Small intestine (tissue), 7 donors: ENCODE results near the gene COL23A1. TPM values are rescaled to one million over a fixed set of nuclear protein-coding genes. Genes with fewer than 3 reads are reported as not detected.

Experiments used
- DNase-seq, 2 donors: peaks; one replicate each; pipeline versions ENCODE4 v3.0.0 to v3.0.0-alpha.2; 2013
- FAIRE-seq: peaks from 2 replicates; lab custom pipeline; 2012; peaks lifted over from hg19 to GRCh38; lab: Jason Lieb, UNC
- H3K27ac ChIP-seq, 3 donors: one replicate each; pipeline ENCODE4 v1.5.1; 2013; ENCODE audit warnings: low read length in 2 of 3, mild to moderate bottlenecking in 2 of 3, control low read depth in 1 of 3, inconsistent platforms in 1 of 3, low read depth in 1 of 3, moderate library complexity in 1 of 3
- H3K27me3 ChIP-seq, 3 donors: one replicate each; pipeline ENCODE4 v1.6.1; 2013; ENCODE audit warnings: low read length in 3 of 3, inconsistent platforms in 1 of 3; ENCODE audit not compliant: control insufficient read depth in 3 of 3, insufficient read depth in 3 of 3
- H3K36me3 ChIP-seq, 3 donors: one replicate each; pipeline ENCODE4 v1.6.1; 2013; ENCODE audit warnings: low read length in 3 of 3, inconsistent platforms in 1 of 3, low read depth in 1 of 3, mild to moderate bottlenecking in 1 of 3, moderate library complexity in 1 of 3; ENCODE audit not compliant: control insufficient read depth in 3 of 3, insufficient read depth in 2 of 3
- H3K4me1 ChIP-seq, 3 donors: one replicate each; pipeline ENCODE4 v1.6.1; 2013; ENCODE audit warnings: low read length in 2 of 3, inconsistent platforms in 1 of 3, low read depth in 1 of 3, mild to moderate bottlenecking in 1 of 3, moderate library complexity in 1 of 3; ENCODE audit not compliant: control insufficient read depth in 3 of 3, insufficient read depth in 2 of 3
- H3K4me3 ChIP-seq, 3 donors: one replicate each; pipeline ENCODE4 v1.5.1; 2013; ENCODE audit warnings: low read length in 3 of 3, control low read depth in 1 of 3, inconsistent platforms in 1 of 3, low read depth in 1 of 3, mild to moderate bottlenecking in 1 of 3, moderate library complexity in 1 of 3
- H3K9me3 ChIP-seq, 2 donors: one replicate each; pipeline ENCODE4 v1.6.1; 2013; ENCODE audit warnings: low read depth in 1 of 2, low read length in 1 of 2; ENCODE audit not compliant: control insufficient read depth in 2 of 2, insufficient read depth in 1 of 2
- WGBS, 3 donors: extraction: QIAGEN DNeasy Blood & Tissue Kit; methylation state at CpG; one replicate each; pipeline ENCODE4 v1.1.7; 2013; 5-methylcytosine and 5-hydroxymethylcytosine counted together
- polyA plus RNA-seq, 4 donors: library from polyadenylated mRNA; stranded (reverse) in 3 of 4; unstranded in 1 of 4; fragments of 200-250 nt in 3 of 4; fragments of 120-200 nt in 1 of 4; gene quantifications; one replicate each; pipeline versions ENCODE4 v1.2.1 to v1.2.3, GENCODE V29; 2013
- donor health status: healthy with polysubstance abuse.
- donor health status: control.
- donor health status: control.
- donor health status: Bipolar disorder and iron deficiency.
- donor health status: healthy.

COL23A1 gene
- polyA plus RNA-seq, 4 donors, result 1.4 to 3.2 (median 1.6) TPM; not detected in 1

DNA sequence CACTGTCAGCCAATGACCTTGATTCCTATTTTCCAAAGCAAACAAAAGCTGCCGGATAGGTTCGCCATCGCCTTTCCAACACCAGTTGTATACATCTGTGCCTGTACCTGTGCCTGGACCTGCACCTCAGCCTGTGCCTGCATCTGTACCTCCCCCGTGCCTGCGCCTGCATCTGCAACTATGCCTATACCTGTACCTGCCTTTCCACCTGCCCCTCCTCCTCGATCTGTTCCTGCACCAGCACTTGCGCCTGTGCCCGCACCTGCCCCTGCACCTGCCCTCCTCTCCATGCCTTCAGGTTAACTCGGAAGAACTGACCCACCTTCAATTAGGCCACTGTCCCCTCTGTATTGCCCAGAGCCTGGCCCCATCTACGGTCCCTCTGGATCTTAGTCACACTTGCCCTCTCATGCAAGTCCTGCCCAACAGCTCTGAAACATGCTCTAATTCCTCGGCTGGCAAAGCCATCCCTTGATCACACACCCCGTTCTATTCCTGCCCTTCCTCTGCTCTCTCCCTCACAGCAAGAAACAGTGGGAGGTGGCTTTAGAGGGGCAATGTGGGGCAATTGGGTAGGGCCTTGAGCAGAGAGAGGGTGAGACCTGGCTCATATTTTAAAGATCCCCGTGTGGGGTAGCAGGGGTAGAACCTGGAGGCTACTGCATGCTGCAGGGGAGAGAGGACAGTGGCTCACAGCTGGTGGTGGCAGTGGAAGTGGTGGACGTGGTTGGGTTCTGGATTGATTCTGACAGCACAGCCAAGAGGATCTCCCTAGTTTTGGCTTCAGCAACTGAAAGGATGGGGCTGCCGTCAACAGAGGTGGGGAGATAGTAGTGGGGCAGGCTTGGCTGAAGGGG, 298.0 kb downstream of the COL23A1 start:
- no peaks in the 10 kb centered on the region for H3K4me1 ChIP-seq
- DNase-seq, result no peak
- no peak overlapping the region for H3K27ac ChIP-seq
- peaks cover 0 to 5% (median 0%) of the 10 kb centered on the region in 3 donors for H3K27me3 ChIP-seq
- H3K9me3 ChIP-seq, result no peaks in the 10 kb centered on the region
- 66 to 86% (median 75%) methylated on average over 15 of the region's 15 CpGs for WGBS, 3 donors
- no peak for FAIRE-seq
- H3K4me3 ChIP-seq, result no peak overlapping the region
- no peaks in the 10 kb centered on the region for H3K36me3 ChIP-seq

GRCh38 chr5:178291161-178291561, 299.0 kb downstream of the COL23A1 start:
- Histone ChIP-seq H3K9me3 (no peaks in the 10 kb centered on the region), H3K27me3 (peaks cover 0 to 5% (median 0%) of the 10 kb centered on the region in 3 donors), H3K4me1 (no peaks in the 10 kb centered on the region), H3K27ac (no peak overlapping the region), H3K36me3 (no peaks in the 10 kb centered on the region), H3K4me3 (no peak overlapping the region)
- DNase-seq, result no peak
- WGBS, 3 donors, result 72 to 75% (median 73%) methylated on average over 13 of the region's 13 CpGs
- no peak for FAIRE-seq

DNA sequence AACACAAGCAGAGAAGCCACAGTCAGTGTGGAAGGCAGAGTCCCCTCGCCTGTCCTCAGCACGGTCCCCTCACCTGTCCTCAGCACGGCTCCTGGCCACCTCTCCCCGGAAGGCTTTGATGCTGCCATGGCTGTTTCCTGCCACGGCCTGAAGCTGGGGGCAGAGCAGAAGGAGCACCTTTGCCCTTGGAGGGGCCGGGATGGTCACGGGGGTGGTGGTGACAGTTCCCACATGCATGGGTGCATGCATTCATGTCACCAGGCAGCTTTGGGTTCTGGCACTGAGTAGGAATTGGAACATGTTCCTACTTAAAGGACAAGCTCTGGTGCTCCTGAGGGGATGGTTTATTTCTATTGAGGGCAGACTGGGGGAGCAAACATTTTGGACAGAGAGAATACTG, 299.8 kb downstream of the COL23A1 start:
- Histone ChIP-seq H3K36me3 (no peaks in the 10 kb centered on the region), H3K4me3 (no peak overlapping the region), H3K27ac (no peak overlapping the region), H3K9me3 (no peaks in the 10 kb centered on the region), H3K27me3 (peaks cover 0 to 5% (median 0%) of the 10 kb centered on the region in 3 donors), H3K4me1 (no peaks in the 10 kb centered on the region)
- FAIRE-seq (no peak), DNase-seq (no peak)
- WGBS, 3 donors, result 79 to 84% (median 82%) methylated on average over 7 of the region's 7 CpGs

DNA sequence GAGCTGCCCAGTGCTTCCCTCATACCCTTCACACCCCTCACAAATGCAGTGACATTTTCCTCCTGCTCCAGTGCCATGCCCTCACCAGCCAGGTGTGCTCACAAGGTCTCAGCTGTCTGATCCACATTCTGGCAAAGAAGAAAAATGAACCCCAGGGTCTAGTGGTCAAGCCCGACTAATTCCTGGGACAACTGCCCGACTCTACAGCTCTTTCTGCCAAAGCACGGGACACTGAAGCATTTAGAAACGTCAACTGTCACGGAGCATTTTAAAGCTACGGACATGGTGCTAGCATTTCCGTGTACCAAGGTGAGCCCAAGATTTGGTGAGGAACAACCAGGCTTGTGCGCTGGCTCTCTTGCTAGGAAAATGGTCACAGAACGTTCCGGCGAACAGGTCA, 300.8 kb downstream of the COL23A1 start:
- DNase-seq, result no peak
- Histone ChIP-seq H3K36me3 (no peaks in the 10 kb centered on the region), H3K27ac (no peak overlapping the region), H3K9me3 (no peaks in the 10 kb centered on the region), H3K4me1 (no peaks in the 10 kb centered on the region), H3K27me3 (peaks cover 0 to 5% (median 0%) of the 10 kb centered on the region in 3 donors), H3K4me3 (no peak overlapping the region)
- FAIRE-seq, result no peak
- 75 to 78% (median 77%) methylated on average over 11 of the region's 11 CpGs for WGBS, 3 donors

DNA sequence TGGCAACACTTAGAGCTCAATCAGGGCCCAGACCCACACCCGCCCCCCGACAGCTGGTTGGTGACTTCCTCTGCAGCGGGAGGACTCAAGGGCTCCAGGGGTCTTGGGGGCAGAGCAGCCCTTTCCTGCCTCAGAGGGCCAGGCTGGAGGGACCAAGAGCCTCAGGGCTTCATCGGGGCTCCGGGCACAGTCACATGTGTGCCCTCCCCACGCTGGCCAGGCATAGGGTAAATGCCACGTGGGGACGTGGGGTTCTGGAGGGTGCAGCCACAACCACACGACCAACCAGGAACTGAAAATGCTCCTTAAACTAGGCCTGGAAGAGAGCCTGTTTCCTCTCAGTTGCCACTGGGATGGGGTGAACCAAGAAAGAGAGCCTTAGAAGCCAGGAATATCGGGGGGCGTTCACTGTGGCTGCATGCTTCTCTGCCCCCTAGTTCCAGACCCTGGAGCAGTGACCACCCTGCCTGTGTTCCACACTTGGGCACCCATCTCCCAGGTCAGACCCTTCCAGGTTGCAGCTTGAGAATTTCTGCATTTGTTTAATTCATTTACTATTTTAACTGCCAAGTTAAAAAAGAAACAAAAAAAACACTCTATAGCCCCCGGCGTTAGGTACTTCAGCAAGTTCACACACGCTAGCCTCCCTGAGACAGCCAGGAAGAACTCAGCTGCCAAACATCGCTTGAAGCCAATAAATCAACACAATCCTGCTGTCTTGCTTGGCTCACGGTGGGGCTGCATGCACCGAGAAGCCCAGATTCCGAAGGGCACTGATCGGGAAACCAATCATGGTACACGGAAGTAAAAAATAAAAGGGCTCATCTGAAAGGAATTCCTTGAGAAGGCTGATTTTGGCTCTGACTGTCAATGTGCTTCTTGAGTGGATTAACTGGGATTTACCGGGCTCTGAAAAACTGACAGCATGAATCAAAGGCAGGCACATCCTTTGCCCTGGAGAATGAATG, 301.5 kb downstream of the COL23A1 start:
- peak; percentile 16 to 18 for DNase-seq
- H3K36me3 ChIP-seq, result no peaks in the 10 kb centered on the region
- FAIRE-seq, result no peak
- H3K9me3 ChIP-seq, result peaks cover 2 to 3% of the 10 kb centered on the region in 2 donors
- H3K27ac ChIP-seq, result no peak overlapping the region
- 42 to 54% (median 48%) methylated on average over 21 of the region's 21 CpGs for WGBS, 3 donors
- H3K4me3 ChIP-seq, result no peak overlapping the region
- peaks cover 0 to 5% (median 0%) of the 10 kb centered on the region in 3 donors for H3K27me3 ChIP-seq
- no peaks in the 10 kb centered on the region for H3K4me1 ChIP-seq

GRCh38 chr5:178287791-178288105, 302.4 kb downstream of the COL23A1 start:
- Histone ChIP-seq H3K4me3 (no peak overlapping the region), H3K36me3 (no peaks in the 10 kb centered on the region), H3K27ac (no peak overlapping the region), H3K27me3 (peaks cover 0 to 5% (median 0%) of the 10 kb centered on the region in 3 donors), H3K9me3 (peaks cover 2 to 3% of the 10 kb centered on the region in 2 donors), H3K4me1 (no peaks in the 10 kb centered on the region)
- WGBS, 3 donors, result 87 to 91% (median 90%) methylated on average over 10 of the region's 10 CpGs
- DNase-seq (no peak), FAIRE-seq (no peak)

GRCh38 chr5:178287091-178287790, 303.0 kb downstream of the COL23A1 start:
- Histone ChIP-seq H3K27me3 (peaks cover 0 to 5% (median 0%) of the 10 kb centered on the region in 3 donors), H3K4me1 (no peaks in the 10 kb centered on the region), H3K4me3 (no peak overlapping the region), H3K9me3 (peaks cover 2 to 3% of the 10 kb centered on the region in 2 donors), H3K27ac (no peak overlapping the region), H3K36me3 (no peaks in the 10 kb centered on the region)
- FAIRE-seq (no peak), DNase-seq (no peak)
- 82 to 87% (median 82%) methylated on average over 20 of the region's 20 CpGs for WGBS, 3 donors
